ENCODE data around the gene PHC2.
A peak's percentile ranks its signal among the peaks of the same experiment; 100 is the strongest.

The PHC2 gene, protein sequence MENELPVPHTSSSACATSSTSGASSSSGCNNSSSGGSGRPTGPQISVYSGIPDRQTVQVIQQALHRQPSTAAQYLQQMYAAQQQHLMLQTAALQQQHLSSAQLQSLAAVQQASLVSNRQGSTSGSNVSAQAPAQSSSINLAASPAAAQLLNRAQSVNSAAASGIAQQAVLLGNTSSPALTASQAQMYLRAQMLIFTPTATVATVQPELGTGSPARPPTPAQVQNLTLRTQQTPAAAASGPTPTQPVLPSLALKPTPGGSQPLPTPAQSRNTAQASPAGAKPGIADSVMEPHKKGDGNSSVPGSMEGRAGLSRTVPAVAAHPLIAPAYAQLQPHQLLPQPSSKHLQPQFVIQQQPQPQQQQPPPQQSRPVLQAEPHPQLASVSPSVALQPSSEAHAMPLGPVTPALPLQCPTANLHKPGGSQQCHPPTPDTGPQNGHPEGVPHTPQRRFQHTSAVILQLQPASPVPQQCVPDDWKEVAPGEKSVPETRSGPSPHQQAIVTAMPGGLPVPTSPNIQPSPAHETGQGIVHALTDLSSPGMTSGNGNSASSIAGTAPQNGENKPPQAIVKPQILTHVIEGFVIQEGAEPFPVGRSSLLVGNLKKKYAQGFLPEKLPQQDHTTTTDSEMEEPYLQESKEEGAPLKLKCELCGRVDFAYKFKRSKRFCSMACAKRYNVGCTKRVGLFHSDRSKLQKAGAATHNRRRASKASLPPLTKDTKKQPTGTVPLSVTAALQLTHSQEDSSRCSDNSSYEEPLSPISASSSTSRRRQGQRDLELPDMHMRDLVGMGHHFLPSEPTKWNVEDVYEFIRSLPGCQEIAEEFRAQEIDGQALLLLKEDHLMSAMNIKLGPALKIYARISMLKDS

DNA sequence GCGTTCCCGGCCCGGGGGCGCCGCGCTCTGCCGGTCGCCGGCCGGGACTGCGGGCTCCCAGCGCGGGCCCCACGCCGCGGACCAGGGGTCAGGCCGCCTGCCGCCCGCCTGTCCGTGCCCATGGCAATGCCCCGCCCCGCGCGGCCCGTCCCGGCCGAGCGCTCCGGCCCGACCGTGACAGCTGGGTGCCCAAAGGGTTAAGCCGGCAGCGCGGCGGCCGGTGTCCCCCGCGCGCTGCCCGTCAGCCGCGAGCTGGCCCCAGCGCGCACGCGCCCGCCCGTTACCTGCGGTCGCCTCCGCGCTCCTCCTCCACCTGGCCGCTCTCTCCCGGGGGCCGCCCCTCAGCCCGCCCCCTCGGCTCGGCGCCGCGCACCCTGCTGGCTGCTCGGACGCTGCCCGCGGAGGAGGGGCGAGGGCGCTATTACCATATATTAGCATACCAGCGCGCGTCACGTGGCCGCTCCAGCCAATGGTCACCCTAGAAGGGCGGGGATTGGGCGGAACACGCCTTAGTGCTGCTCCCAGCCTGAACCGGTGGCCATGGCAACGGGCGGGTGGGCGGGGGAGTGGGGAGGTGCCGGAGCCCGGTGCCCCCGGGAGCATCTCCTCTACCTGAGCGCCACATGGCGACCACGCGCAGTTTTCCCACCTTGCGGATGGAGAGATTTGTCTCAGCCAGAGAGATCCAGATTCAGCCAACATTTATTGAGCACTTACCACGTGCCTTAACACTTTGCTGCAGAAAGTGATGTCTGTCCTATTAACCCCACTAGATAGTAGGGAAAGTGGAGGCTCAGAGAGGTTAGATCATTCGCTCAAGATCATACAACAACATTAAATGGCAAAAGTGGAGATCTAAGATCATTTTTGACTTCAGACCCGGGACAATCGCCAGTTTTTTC is at the start of gene PHC2:
Gene PHC2, minus strand, starts transcription at position 404 of the 902 bp plus-strand sequence. CDS start 55,556 bp downstream, outside the sequence.
- peak within 1 kb of the TSS; percentile 90 for H2AFZ ChIP-seq (ENCODE audit: low read length)

DNA sequence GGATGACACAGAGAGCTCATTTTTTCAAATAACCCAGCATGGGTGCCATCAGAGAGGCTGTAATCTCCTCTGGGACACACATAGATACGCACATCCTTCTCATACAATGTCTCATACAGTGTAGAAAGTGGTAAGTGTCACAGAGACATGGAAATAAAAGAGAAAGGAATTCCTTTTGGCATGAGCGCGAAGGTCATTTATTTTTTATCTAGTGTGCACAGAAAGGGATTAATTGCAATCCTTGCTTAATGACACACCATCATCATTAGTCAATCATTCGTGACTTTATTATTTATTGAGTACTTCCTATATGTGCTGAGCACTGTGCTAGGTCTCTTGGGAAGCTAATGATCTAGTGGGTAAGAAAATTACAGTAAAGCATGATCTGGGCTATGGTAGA is 46.6 kb upstream of the PHC2 start:
- no peaks in the 10 kb centered on the region for H3K9me2 ChIP-seq (replicated peaks; ENCODE audit: insufficient read depth, low read length)
- DNase-seq: no peak
- no peak overlapping the region for H2AFZ ChIP-seq (ENCODE audit: low read length)
- no peak overlapping the region for H3K9ac ChIP-seq (ENCODE audit: low read length)
- no peak overlapping the region for H3K4me2 ChIP-seq (ENCODE audit: low read depth, low read length)
- no peaks in the 10 kb centered on the region for H3F3A ChIP-seq (ENCODE audit: insufficient read depth, low read length)
- H3K4me3 ChIP-seq (ENCODE audit: low read length): no peak overlapping the region
- no peaks in the 10 kb centered on the region for H3K27me3 ChIP-seq (replicated peaks; ENCODE audit: insufficient read depth, low read length)
- no peaks in the 10 kb centered on the region for H3K4me1 ChIP-seq (ENCODE audit: low read length)
- 0 out of 2 replicates have a peak, but pooled peaks cover 4% of the 10 kb centered on the region for H3K79me2 ChIP-seq (ENCODE audit: low read length)
- no peaks in the 10 kb centered on the region for H3K9me3 ChIP-seq (replicated peaks; ENCODE audit: insufficient read depth, low read length)
- H3K27ac ChIP-seq (ENCODE audit: low read length): no peak overlapping the region
- no peaks in the 10 kb centered on the region for H4K20me1 ChIP-seq (ENCODE audit: insufficient read depth, low read length)
- no peak for TF ChIP-seq EZH2 (optimal IDR thresholded peaks at IDR 0.05; ENCODE audit: low read depth, low read length)
- TF ChIP-seq, protein P1, sequence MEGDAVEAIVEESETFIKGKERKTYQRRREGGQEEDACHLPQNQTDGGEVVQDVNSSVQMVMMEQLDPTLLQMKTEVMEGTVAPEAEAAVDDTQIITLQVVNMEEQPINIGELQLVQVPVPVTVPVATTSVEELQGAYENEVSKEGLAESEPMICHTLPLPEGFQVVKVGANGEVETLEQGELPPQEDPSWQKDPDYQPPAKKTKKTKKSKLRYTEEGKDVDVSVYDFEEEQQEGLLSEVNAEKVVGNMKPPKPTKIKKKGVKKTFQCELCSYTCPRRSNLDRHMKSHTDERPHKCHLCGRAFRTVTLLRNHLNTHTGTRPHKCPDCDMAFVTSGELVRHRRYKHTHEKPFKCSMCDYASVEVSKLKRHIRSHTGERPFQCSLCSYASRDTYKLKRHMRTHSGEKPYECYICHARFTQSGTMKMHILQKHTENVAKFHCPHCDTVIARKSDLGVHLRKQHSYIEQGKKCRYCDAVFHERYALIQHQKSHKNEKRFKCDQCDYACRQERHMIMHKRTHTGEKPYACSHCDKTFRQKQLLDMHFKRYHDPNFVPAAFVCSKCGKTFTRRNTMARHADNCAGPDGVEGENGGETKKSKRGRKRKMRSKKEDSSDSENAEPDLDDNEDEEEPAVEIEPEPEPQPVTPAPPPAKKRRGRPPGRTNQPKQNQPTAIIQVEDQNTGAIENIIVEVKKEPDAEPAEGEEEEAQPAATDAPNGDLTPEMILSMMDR (IDR thresholded peaks at IDR 0.05; ENCODE audit: low read length): no peak
- no peak for TF ChIP-seq EZH2phosphoT487 (IDR thresholded peaks at IDR 0.05; ENCODE audit: low read length)
- no peaks in the 10 kb centered on the region for H3K36me3 ChIP-seq (replicated peaks; ENCODE audit: insufficient read depth, low read length)

More for the DNA sequence above, at the start of gene PHC2:
- peak; percentile 99 for DNase-seq
- no peaks in the 10 kb centered on the region for H3K9me2 ChIP-seq (replicated peaks; ENCODE audit: insufficient read depth, low read length)
- H3K36me3 ChIP-seq (replicated peaks; ENCODE audit: insufficient read depth, low read length): no peaks in the 10 kb centered on the region
- no peaks in the 10 kb centered on the region; the same call in 1 of the 2 replicates for H3K27me3 ChIP-seq (replicated peaks; ENCODE audit: insufficient read depth, low read length)
- H3F3A ChIP-seq (ENCODE audit: insufficient read depth, low read length): no peaks in the 10 kb centered on the region
- peaks cover 7% of the 10 kb centered on the region for H3K4me1 ChIP-seq (ENCODE audit: low read length)
- H3K9me3 ChIP-seq (replicated peaks; ENCODE audit: insufficient read depth, low read length): no peaks in the 10 kb centered on the region
- H3K27ac ChIP-seq (ENCODE audit: low read length): no peak within 1 kb of the TSS
- H3K79me2 ChIP-seq (ENCODE audit: low read length): no peaks in the 10 kb centered on the region
- H3K9ac ChIP-seq (ENCODE audit: low read length): peak within 1 kb of the TSS; percentile 31; the same call in 1 of the 2 replicates
- no peak for TF ChIP-seq EZH2phosphoT487 (IDR thresholded peaks at IDR 0.05; ENCODE audit: low read length)
- H4K20me1 ChIP-seq (ENCODE audit: insufficient read depth, low read length): no peaks in the 10 kb centered on the region
- H3K4me3 ChIP-seq (ENCODE audit: low read length): peak within 1 kb of the TSS; percentile 78
- peak within 1 kb of the TSS; percentile 95 for H3K4me2 ChIP-seq (ENCODE audit: low read depth, low read length)

DNA sequence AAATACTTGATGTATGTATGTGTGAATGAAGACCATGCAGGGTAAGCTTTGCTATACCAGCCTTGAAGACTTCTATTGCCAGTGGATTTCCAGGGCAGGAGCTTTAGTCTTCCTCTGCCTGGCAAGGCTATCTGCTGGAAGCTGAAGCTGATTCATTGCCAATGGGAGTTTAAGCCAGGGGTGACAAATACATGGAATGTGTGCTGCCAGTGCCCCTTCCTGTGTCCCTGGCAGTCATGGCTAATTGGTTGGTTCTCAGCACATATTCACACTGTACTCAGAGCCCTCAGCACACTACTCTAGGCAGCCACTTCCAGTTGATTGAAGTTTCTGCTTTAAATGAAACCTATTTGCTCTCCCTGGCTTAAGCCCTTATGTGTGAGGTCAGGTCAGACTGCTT is 43.0 kb upstream of the PHC2 start:
- Histone ChIP-seq H3K4me3 (ENCODE audit: low read length) (no peak overlapping the region), H3K4me2 (ENCODE audit: low read depth, low read length) (no peak overlapping the region), H4K20me1 (ENCODE audit: insufficient read depth, low read length) (no peaks in the 10 kb centered on the region), H3F3A (ENCODE audit: insufficient read depth, low read length) (no peaks in the 10 kb centered on the region), H3K79me2 (ENCODE audit: low read length) (0 out of 2 replicates have a peak, but pooled peaks cover 4% of the 10 kb centered on the region), H2AFZ (ENCODE audit: low read length) (no peak overlapping the region), H3K36me3 (replicated peaks; ENCODE audit: insufficient read depth, low read length) (no peaks in the 10 kb centered on the region), H3K9ac (ENCODE audit: low read length) (no peak overlapping the region), H3K27me3 (replicated peaks; ENCODE audit: insufficient read depth, low read length) (no peaks in the 10 kb centered on the region), H3K9me2 (replicated peaks; ENCODE audit: insufficient read depth, low read length) (no peaks in the 10 kb centered on the region), H3K9me3 (replicated peaks; ENCODE audit: insufficient read depth, low read length) (no peaks in the 10 kb centered on the region), H3K27ac (ENCODE audit: low read length) (no peak overlapping the region), H3K4me1 (ENCODE audit: low read length) (peaks cover 10% of the 10 kb centered on the region)
- DNase-seq: no peak
- TF ChIP-seq EZH2phosphoT487 (IDR thresholded peaks at IDR 0.05; ENCODE audit: low read length) (no peak), EZH2 (optimal IDR thresholded peaks at IDR 0.05; ENCODE audit: low read depth, low read length) (no peak)
- TF ChIP-seq, protein P1 (IDR thresholded peaks at IDR 0.05; ENCODE audit: low read length): no peak
